Measurements from ENCODE around the gene TPM2. TPM values are rescaled to one million over a fixed set of nuclear protein-coding genes. Genes with fewer than 3 reads are reported as not detected.

TPM2 gene
- total and polyA plus RNA-seq, 10 of the 15 experiments (the other 5 are each of a cell fraction or from before 2014, with no cell fraction given): 0.11 to 9.3 (median 1.1) TPM

DNA sequence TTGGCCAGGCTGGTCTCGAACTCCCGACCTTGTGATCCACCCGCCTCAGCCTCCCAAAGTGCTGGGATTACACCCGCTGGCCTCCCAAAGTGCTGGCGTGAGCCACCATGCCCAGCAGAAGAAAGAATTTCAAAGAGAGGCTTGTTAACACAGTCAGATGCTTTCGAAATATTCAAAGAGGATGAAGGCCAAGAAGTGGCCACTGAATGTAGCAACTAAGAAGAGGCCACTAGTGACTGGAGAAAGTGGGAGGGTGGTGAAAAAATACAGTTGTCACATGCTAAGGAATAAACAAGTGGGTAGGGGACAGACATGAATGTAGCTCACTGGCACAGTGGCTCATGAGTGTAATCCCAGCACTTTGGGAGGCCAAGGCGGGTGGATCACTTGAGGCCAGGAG is 13.0 kb upstream of the TPM2 start:
- RAD21 ChIA-PET (ENCODE audit: unreplicated experiment): no interaction called here
- H3K4me3 ChIP-seq: no peak overlapping the region
- POLR2A ChIA-PET: no interaction called here
- no peak overlapping the region for H3K9ac ChIP-seq (ENCODE audit: control insufficient read depth, insufficient read depth, low read length)
- CTCF ChIA-PET: interaction anchor here (0.6 to 1.3 kb wide), 2 partner anchors 8 to 70 kb away, joined by 3 read pairs; no protein-coding TSS in a partner anchor
- TF ChIP-seq BRCA1 (IDR thresholded peaks at IDR 0.05; ENCODE audit: low read depth, low read length): no peak
- no peak for TF ChIP-seq SMC3 (IDR thresholded peaks at IDR 0.05; ENCODE audit: borderline replicate concordance, low read length)
- in situ Hi-C loops (cut with MboI) (no loop called here), intact Hi-C loops (cut with micrococcal nuclease; ENCODE audit: unreplicated experiment) (no loop called here)
- 92% methylated on average over 6 of the region's 7 CpGs for WGBS (ENCODE audit: insufficient coverage, insufficient replicate concordance, low lambda C conversion rate, missing lambda C conversion rate)
- H4K20me1 ChIP-seq (ENCODE audit: control insufficient read depth, insufficient read depth): no peaks in the 10 kb centered on the region
- SMC1A ChIA-PET (ENCODE audit: uncharacterized antibody, unreplicated experiment): no interaction called here
- H3K9me3 ChIP-seq (replicated peaks; ENCODE audit: control insufficient read depth, insufficient read depth, low read length): no peaks in the 10 kb centered on the region
- H3K27me3 ChIP-seq (replicated peaks in 1 of 2; ENCODE audit: control insufficient read depth in 2 of 2, insufficient read depth in 2 of 2, low read length in 1 of 2): no peaks in the 10 kb centered on the region
- no peaks in the 10 kb centered on the region for H3K79me2 ChIP-seq (ENCODE audit: control insufficient read depth, insufficient read depth, low read length)
- H3K27ac ChIP-seq (ENCODE audit: control insufficient read depth, insufficient read depth): no peak overlapping the region
- H2AFZ ChIP-seq (ENCODE audit: control insufficient read depth, low read depth, low read length): no peak overlapping the region
- no peak overlapping the region for H3K4me2 ChIP-seq (ENCODE audit: control insufficient read depth, insufficient read depth)
- ATAC-seq (no peak), FAIRE-seq (no peak), DNase-seq (ENCODE audit: low read depth, low spot score) (no peak)
- no peaks in the 10 kb centered on the region for H3K4me1 ChIP-seq (ENCODE audit: control insufficient read depth, insufficient read depth, low read length)
- peaks cover 69 to 75% of the 10 kb centered on the region in 2 experiments for H3K36me3 ChIP-seq (ENCODE audit: control insufficient read depth in 2 of 2, insufficient read depth in 2 of 2, low read length in 1 of 2)
- no TSS peak for BruUV-seq (replicated peaks)

DNA sequence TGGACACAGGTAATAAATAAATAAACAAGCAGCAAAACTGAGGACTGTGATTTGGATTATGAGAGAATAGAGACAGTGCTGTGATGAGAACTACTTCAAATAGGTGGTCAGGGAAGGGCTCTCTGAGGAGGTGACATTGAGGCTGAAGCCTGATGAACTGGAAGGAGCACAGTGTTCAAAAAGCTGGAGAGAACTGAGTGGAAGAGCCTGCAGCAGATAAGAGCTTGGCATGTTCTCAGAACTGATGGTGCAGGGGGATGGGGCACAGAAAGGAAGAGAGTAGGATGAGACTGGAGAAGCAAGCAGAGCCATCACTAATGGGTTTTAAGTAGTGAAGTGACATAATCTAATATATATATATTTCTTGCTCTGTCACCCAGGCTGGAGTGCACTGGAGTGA is 11.2 kb upstream of the TPM2 start:
- H3K27ac ChIP-seq (ENCODE audit: control insufficient read depth, insufficient read depth): no peak overlapping the region
- ChIA-PET RAD21 (ENCODE audit: unreplicated experiment) (interaction anchor here (0.7 kb wide), 1 partner anchor 97 kb away, joined by 3 read pairs; no protein-coding TSS in a partner anchor), POLR2A (interaction anchor here (1.3 to 1.4 kb wide), 2 partner anchors 9 to 36 kb away, joined by 3 read pairs; partner anchors contain the start of gene ARHGEF39), SMC1A (ENCODE audit: uncharacterized antibody, unreplicated experiment) (interaction anchor here (0.8 kb wide), 1 partner anchor 27 kb away, joined by 3 read pairs; no protein-coding TSS in a partner anchor), CTCF (interaction anchor here (1.7 to 15.2 kb wide), 2 partner anchors 26 to 40 kb away, joined by 6 to 227 read pairs; partner anchors contain the start of genes ARHGEF39, CCDC107 and RMRP)
- TF ChIP-seq, protein P1, sequence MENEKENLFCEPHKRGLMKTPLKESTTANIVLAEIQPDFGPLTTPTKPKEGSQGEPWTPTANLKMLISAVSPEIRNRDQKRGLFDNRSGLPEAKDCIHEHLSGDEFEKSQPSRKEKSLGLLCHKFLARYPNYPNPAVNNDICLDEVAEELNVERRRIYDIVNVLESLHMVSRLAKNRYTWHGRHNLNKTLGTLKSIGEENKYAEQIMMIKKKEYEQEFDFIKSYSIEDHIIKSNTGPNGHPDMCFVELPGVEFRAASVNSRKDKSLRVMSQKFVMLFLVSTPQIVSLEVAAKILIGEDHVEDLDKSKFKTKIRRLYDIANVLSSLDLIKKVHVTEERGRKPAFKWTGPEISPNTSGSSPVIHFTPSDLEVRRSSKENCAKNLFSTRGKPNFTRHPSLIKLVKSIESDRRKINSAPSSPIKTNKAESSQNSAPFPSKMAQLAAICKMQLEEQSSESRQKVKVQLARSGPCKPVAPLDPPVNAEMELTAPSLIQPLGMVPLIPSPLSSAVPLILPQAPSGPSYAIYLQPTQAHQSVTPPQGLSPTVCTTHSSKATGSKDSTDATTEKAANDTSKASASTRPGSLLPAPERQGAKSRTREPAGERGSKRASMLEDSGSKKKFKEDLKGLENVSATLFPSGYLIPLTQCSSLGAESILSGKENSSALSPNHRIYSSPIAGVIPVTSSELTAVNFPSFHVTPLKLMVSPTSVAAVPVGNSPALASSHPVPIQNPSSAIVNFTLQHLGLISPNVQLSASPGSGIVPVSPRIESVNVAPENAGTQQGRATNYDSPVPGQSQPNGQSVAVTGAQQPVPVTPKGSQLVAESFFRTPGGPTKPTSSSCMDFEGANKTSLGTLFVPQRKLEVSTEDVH (IDR thresholded peaks at IDR 0.05; ENCODE audit: low read depth, partially characterized antibody): no peak
- TF ChIP-seq EP300 (IDR thresholded peaks at IDR 0.05; ENCODE audit: borderline replicate concordance in 1 of 2, control insufficient read depth in 1 of 2, low read depth in 2 of 2, low read length in 2 of 2) (no peak), FOXK2 (IDR thresholded peaks at IDR 0.05) (no peak), SMAD1 (IDR thresholded peaks at IDR 0.05; ENCODE audit: low read depth, partially characterized antibody) (no peak), SMC3 (IDR thresholded peaks at IDR 0.05; ENCODE audit: borderline replicate concordance, low read length) (no peak)
- TF ChIP-seq, protein P2, sequence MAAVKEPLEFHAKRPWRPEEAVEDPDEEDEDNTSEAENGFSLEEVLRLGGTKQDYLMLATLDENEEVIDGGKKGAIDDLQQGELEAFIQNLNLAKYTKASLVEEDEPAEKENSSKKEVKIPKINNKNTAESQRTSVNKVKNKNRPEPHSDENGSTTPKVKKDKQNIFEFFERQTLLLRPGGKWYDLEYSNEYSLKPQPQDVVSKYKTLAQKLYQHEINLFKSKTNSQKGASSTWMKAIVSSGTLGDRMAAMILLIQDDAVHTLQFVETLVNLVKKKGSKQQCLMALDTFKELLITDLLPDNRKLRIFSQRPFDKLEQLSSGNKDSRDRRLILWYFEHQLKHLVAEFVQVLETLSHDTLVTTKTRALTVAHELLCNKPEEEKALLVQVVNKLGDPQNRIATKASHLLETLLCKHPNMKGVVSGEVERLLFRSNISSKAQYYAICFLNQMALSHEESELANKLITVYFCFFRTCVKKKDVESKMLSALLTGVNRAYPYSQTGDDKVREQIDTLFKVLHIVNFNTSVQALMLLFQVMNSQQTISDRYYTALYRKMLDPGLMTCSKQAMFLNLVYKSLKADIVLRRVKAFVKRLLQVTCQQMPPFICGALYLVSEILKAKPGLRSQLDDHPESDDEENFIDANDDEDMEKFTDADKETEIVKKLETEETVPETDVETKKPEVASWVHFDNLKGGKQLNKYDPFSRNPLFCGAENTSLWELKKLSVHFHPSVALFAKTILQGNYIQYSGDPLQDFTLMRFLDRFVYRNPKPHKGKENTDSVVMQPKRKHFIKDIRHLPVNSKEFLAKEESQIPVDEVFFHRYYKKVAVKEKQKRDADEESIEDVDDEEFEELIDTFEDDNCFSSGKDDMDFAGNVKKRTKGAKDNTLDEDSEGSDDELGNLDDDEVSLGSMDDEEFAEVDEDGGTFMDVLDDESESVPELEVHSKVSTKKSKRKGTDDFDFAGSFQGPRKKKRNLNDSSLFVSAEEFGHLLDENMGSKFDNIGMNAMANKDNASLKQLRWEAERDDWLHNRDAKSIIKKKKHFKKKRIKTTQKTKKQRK (IDR thresholded peaks at IDR 0.05; ENCODE audit: low read depth, low read length): no peak
- TF ChIP-seq, protein P3, sequence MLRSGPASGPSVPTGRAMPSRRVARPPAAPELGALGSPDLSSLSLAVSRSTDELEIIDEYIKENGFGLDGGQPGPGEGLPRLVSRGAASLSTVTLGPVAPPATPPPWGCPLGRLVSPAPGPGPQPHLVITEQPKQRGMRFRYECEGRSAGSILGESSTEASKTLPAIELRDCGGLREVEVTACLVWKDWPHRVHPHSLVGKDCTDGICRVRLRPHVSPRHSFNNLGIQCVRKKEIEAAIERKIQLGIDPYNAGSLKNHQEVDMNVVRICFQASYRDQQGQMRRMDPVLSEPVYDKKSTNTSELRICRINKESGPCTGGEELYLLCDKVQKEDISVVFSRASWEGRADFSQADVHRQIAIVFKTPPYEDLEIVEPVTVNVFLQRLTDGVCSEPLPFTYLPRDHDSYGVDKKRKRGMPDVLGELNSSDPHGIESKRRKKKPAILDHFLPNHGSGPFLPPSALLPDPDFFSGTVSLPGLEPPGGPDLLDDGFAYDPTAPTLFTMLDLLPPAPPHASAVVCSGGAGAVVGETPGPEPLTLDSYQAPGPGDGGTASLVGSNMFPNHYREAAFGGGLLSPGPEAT (IDR thresholded peaks at IDR 0.05; ENCODE audit: low read depth): no peak
- DNase-seq (ENCODE audit: low read depth, low spot score) (no peak), FAIRE-seq (no peak), ATAC-seq (no peak)
- intact Hi-C loops (cut with micrococcal nuclease; ENCODE audit: unreplicated experiment): no loop called here
- H2AFZ ChIP-seq (ENCODE audit: control insufficient read depth, low read depth, low read length): no peak overlapping the region
- no peak overlapping the region for H3K4me3 ChIP-seq
- no peaks in the 10 kb centered on the region for H3K9me3 ChIP-seq (replicated peaks; ENCODE audit: control insufficient read depth, insufficient read depth, low read length)
- H3K36me3 ChIP-seq (ENCODE audit: control insufficient read depth in 2 of 2, insufficient read depth in 2 of 2, low read length in 1 of 2): peaks cover 60 to 80% of the 10 kb centered on the region in 2 experiments
- no peaks in the 10 kb centered on the region for H3K79me2 ChIP-seq (ENCODE audit: control insufficient read depth, insufficient read depth, low read length)
- in situ Hi-C loops (cut with MboI): no loop called here
- H3K9ac ChIP-seq (ENCODE audit: control insufficient read depth, insufficient read depth, low read length): no peak overlapping the region
- H4K20me1 ChIP-seq (ENCODE audit: control insufficient read depth, insufficient read depth): no peaks in the 10 kb centered on the region
- no peak overlapping the region for H3K4me2 ChIP-seq (ENCODE audit: control insufficient read depth, insufficient read depth)
- BruUV-seq (replicated peaks): no TSS peak
- H3K4me1 ChIP-seq (ENCODE audit: control insufficient read depth, insufficient read depth, low read length): no peaks in the 10 kb centered on the region
- H3K27me3 ChIP-seq (replicated peaks in 1 of 2; ENCODE audit: control insufficient read depth in 2 of 2, insufficient read depth in 2 of 2, low read length in 1 of 2): no peaks in the 10 kb centered on the region
